ENCODE measurements around the gene ASXL3. TPM values are rescaled to one million over a fixed set of nuclear protein-coding genes. Genes with fewer than 3 reads are reported as not detected.

The ASXL3 gene
- total and polyA plus RNA-seq, 2 donors from 2014 or later: 0.71 to 10.4 TPM

- DNase-seq: no peak
- no peak for TF ChIP-seq CTCF (IDR thresholded peaks at IDR 0.05; ENCODE audit: borderline replicate concordance, extremely low read depth, insufficient read depth)
- no peak for FAIRE-seq
Measured at GRCh38 chr18:33605250-33605649, 27.2 kb downstream of the ASXL3 start.

GRCh38 chr18:33606621-33607020 is 28.6 kb downstream of the ASXL3 start:
- DNase-seq (no peak), FAIRE-seq (no peak)
- Histone ChIP-seq H3K27ac (ENCODE audit: low read depth in 2 of 2, low read length in 2 of 2) (no peak overlapping the region), H3K4me1 (ENCODE audit: control insufficient read depth in 2 of 3, insufficient read depth in 2 of 3, low read depth in 1 of 3, low read length in 3 of 3) (no peaks in the 10 kb centered on the region), H3K4me3 (ENCODE audit: low read length in 3 of 3) (no peak overlapping the region), H3K27me3 (ENCODE audit: control insufficient read depth, insufficient read depth, low read length) (no peaks in the 10 kb centered on the region), H3K9ac (ENCODE audit: low read length in 3 of 3) (no peak overlapping the region), H3K36me3 (ENCODE audit: control insufficient read depth in 2 of 3, insufficient read depth in 3 of 3, low read length in 3 of 3) (no peaks in the 10 kb centered on the region), H3K9me3 (ENCODE audit: control insufficient read depth in 2 of 3, insufficient read depth in 1 of 3, low read length in 3 of 3) (no peaks in the 10 kb centered on the region)
- intact Hi-C loops (cut with DNase I): no loop called here
- no peak for TF ChIP-seq CTCF (IDR thresholded peaks at IDR 0.05; ENCODE audit: borderline replicate concordance, extremely low read depth, insufficient read depth)

More at GRCh38 chr18:33605250-33605649, 27.2 kb downstream of the ASXL3 start:
- H3K9ac ChIP-seq (ENCODE audit: low read length in 3 of 3): no peak overlapping the region
- H3K4me1 ChIP-seq (ENCODE audit: control insufficient read depth in 2 of 3, insufficient read depth in 2 of 3, low read depth in 1 of 3, low read length in 3 of 3): no peaks in the 10 kb centered on the region
- H3K27ac ChIP-seq (ENCODE audit: low read depth in 2 of 2, low read length in 2 of 2): no peak overlapping the region
- H3K27me3 ChIP-seq (ENCODE audit: control insufficient read depth, insufficient read depth, low read length): no peaks in the 10 kb centered on the region
- intact Hi-C loops (cut with DNase I): no loop called here
- no peaks in the 10 kb centered on the region for H3K36me3 ChIP-seq (ENCODE audit: control insufficient read depth in 2 of 3, insufficient read depth in 3 of 3, low read length in 3 of 3)
- H3K4me3 ChIP-seq (ENCODE audit: low read length in 3 of 3): no peak overlapping the region
- no peaks in the 10 kb centered on the region for H3K9me3 ChIP-seq (ENCODE audit: control insufficient read depth in 2 of 3, insufficient read depth in 1 of 3, low read length in 3 of 3)

GRCh38 chr18:33611525-33612135 is 33.6 kb downstream of the ASXL3 start:
- H3K27me3 ChIP-seq (ENCODE audit: control insufficient read depth, insufficient read depth, low read length): no peaks in the 10 kb centered on the region
- H3K4me1 ChIP-seq (ENCODE audit: control insufficient read depth in 2 of 3, insufficient read depth in 2 of 3, low read depth in 1 of 3, low read length in 3 of 3): no peaks in the 10 kb centered on the region
- intact Hi-C loops (cut with DNase I): no loop called here
- no peak overlapping the region for H3K9ac ChIP-seq (ENCODE audit: low read length in 3 of 3)
- no peak overlapping the region for H3K27ac ChIP-seq (ENCODE audit: low read depth in 2 of 2, low read length in 2 of 2)
- DNase-seq (no peak), FAIRE-seq (no peak)
- H3K9me3 ChIP-seq (ENCODE audit: control insufficient read depth in 2 of 3, insufficient read depth in 1 of 3, low read length in 3 of 3): no peaks in the 10 kb centered on the region
- peaks cover 0 to 5% (median 0%) of the 10 kb centered on the region in 3 donors for H3K36me3 ChIP-seq (ENCODE audit: control insufficient read depth in 2 of 3, insufficient read depth in 3 of 3, low read length in 3 of 3)
- no peak overlapping the region for H3K4me3 ChIP-seq (ENCODE audit: low read length in 3 of 3)
- no peak for TF ChIP-seq CTCF (IDR thresholded peaks at IDR 0.05; ENCODE audit: borderline replicate concordance, extremely low read depth, insufficient read depth)

GRCh38 chr18:33612632-33613031 is 34.6 kb downstream of the ASXL3 start:
- no peaks in the 10 kb centered on the region for H3K9me3 ChIP-seq (ENCODE audit: control insufficient read depth in 2 of 3, insufficient read depth in 1 of 3, low read length in 3 of 3)
- H3K4me1 ChIP-seq (ENCODE audit: control insufficient read depth in 2 of 3, insufficient read depth in 2 of 3, low read depth in 1 of 3, low read length in 3 of 3): no peaks in the 10 kb centered on the region
- FAIRE-seq (no peak), DNase-seq (no peak)
- no peak overlapping the region for H3K4me3 ChIP-seq (ENCODE audit: low read length in 3 of 3)
- no peaks in the 10 kb centered on the region for H3K27me3 ChIP-seq (ENCODE audit: control insufficient read depth, insufficient read depth, low read length)
- no peak overlapping the region for H3K27ac ChIP-seq (ENCODE audit: low read depth in 2 of 2, low read length in 2 of 2)
- no peak for TF ChIP-seq CTCF (IDR thresholded peaks at IDR 0.05; ENCODE audit: borderline replicate concordance, extremely low read depth, insufficient read depth)
- H3K9ac ChIP-seq (ENCODE audit: low read length in 3 of 3): no peak overlapping the region
- peaks cover 0 to 5% (median 0%) of the 10 kb centered on the region in 3 donors for H3K36me3 ChIP-seq (ENCODE audit: control insufficient read depth in 2 of 3, insufficient read depth in 3 of 3, low read length in 3 of 3)
- intact Hi-C loops (cut with DNase I): no loop called here

All from kidney (tissue), 14 donors.